ENCODE data around the gene SEMA4C. TPM values are rescaled to one million over a fixed set of nuclear protein-coding genes. Genes with fewer than 3 reads are reported as not detected.

The SEMA4C gene
- total RNA-seq, 1 donor from 2014 or later: 22.7 TPM

DNA sequence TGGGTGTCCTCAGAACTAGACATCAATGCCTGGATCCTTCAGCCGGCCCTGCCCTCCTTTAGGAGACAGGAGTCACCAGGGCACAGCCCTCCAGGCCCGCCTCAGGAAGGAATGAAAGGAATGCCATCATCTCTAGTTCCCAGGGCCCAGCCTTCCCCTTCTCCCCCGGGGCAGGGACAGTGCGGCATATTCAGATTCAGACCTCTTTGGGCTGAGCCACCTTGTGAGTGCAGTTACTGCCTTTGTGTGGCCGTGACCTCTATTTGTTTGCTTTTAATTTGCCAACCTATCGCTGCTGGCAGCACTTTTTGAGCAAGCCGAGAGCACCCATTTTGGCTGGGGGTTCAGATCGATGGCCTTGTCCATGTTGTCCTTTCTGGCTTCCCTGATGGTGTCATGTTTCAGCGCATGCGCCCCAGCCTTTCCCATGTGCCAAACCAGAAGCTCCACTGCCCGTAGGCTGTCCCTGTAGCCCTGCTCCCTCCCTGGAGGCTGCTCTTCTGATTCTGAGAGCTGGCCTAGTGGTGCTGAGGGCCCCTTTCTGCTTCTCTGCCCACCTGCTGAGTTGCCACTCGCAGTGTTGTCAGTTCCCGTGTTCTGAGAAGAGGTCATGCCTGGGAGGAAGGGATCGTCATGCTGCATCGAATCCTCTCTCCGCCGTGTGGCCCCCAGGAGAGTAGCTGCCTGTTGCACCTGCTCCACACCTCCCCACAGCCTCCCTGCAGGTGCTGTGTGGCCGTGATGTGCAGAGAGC is 36.9 kb downstream of the SEMA4C start:
- intact Hi-C loops (cut with DNase I): no loop called here
- DNase-seq (ENCODE audit: missing footprints): peak; percentile 79
- peak; percentile 77 for ATAC-seq

DNA sequence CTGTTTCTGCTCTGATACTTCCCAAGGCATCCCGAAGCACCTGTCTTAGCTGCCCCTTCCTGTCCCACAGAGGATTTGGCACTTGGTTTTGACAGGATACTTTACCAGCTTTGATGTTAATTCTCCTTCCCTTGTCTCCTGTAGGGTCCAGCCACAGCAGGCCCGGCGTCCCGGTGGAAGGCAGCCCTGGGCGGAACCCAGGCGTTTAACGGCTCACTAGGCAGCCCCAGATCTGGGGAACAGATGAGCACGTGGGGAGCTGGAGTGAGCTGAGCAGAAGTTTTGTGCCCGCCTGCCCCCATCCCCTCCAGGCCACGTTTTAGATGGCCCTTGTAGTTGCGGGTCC is 37.5 kb downstream of the SEMA4C start:
- ATAC-seq (no peak), DNase-seq (ENCODE audit: missing footprints) (no peak)
- intact Hi-C loops (cut with DNase I): no loop called here

DNA sequence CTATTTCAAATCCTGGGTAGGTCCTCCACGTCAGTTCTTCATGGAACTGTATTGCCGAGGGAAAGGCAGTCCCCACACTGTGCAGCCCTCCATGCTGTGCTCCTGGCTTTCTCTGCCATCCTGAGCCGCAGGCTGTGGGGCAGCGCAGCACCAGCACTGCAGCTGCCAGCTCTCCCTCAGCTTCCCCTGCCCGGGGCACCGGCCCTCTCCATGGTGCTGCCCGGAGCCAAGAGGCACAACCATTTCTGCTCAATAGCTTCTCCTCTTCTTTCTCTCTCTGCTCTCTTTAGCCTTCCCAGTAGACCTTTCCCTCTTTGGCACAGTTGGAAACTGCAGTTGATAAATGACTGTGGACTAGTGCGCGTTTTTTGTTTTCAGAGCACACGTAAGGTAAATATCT is 38.2 kb downstream of the SEMA4C start:
- peak; percentile 50 for ATAC-seq
- DNase-seq (ENCODE audit: missing footprints): no peak
- intact Hi-C loops (cut with DNase I): no loop called here

DNA sequence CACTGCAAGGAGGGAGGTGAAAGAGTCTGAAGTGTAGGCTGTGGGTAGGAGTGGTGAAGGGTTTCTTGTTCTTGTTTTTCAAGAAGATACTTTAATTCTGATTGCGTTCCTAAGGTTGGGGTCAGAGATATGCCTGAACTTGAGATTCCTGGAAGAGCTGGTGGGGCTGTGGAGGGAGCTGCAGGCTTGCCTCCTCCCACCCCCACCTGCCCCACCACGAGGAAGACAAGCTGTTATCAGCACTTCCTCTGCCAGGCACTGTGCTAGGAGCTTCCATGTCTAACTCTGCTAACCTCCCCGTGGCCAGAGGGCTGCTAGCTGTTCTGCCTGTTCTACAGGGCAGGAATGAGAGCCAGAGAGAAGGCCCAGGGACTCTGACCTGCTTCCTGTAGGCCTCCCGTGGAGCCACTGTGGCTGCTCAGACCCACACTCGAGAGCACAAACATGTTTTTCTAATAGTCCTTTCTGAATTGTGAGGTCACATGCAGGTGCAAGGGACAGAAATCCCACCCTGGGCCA is 39.8 kb downstream of the SEMA4C start:
- DNase-seq (ENCODE audit: missing footprints) (no peak), ATAC-seq (no peak)
- intact Hi-C loops (cut with DNase I): no loop called here

DNA sequence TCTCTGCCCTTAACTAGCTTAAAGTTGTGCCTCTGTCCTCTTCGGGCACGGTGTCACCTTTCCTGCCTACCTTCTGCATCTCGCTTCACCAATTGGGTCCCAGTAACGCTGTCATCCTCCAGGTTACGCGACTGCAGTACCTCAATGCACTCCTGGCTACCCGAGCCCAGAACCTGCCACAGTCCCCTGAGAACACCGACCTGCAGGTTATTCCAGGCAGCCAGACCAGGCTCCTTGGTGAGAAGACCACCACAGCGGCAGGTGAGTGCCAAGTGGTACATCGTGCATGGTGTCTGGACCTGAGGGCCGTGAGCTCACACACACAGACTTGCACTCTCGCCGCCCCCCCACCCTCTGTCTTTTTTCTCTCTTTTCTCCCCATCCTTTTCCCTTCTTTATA is 41.0 kb downstream of the SEMA4C start:
- ATAC-seq (no peak), DNase-seq (ENCODE audit: missing footprints) (no peak)
- intact Hi-C loops (cut with DNase I): no loop called here

DNA sequence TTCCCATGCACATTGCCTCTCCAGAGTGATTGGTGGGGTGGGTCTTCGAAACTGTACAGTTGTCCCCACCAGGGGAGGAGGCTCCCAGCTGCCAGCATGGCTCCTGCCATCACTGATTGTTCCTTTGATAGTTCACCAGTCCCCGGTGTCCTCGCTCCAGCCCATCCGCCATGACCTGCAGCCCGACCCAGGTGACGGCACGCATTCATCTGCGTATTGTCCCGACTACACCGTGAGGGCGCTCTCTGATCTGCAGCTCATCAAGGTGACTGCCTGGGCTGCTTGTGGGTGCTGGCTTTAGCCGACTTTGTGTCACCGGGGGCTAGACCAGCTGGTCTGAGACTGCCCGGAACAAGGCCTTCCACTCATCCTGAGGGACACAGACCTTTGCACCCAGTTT is 41.4 kb downstream of the SEMA4C start:
- DNase-seq (ENCODE audit: missing footprints): no peak

DNA sequence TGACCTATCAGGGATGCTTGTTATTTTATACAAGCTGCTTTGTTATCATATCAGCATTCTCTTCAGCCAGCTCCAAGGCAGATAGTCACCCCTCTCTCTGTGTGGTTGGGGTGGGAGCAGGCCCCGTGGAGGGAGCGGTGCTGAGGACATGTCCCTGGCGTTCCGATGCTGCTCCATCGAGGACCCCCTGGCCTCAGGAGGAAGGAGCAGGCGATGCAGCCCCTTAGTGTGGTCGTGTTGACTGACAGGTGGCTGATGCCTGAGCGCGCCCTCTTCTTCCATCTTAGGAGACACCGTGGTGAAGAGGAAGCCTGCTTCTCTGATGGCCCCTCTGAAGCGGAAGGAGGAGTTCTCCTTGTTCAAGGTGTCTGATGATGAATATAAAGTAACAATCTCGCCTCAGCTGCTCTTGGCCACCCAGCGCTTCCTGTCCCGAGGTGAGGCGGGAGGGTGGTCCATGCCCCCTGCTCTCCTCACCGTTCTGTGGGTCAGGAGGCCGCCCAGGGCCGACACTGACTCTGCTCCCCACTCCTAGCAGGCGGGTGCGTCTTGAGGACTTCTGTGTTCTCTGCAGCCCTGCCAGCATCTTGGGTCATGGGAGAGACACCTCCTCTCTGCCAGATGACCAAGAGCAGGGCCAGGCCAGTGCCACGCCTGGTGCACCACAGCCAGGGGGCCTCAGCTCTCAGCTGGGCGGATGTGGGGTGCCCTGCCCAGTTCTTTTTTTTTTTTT is 43.2 kb downstream of the SEMA4C start:
- no peak for DNase-seq (ENCODE audit: missing footprints)
- intact Hi-C loops (cut with DNase I): no loop called here
- no peak for ATAC-seq

More for the DNA sequence above, 41.4 kb downstream of the SEMA4C start:
- no peak for ATAC-seq
- intact Hi-C loops (cut with DNase I): no loop called here

DNA sequence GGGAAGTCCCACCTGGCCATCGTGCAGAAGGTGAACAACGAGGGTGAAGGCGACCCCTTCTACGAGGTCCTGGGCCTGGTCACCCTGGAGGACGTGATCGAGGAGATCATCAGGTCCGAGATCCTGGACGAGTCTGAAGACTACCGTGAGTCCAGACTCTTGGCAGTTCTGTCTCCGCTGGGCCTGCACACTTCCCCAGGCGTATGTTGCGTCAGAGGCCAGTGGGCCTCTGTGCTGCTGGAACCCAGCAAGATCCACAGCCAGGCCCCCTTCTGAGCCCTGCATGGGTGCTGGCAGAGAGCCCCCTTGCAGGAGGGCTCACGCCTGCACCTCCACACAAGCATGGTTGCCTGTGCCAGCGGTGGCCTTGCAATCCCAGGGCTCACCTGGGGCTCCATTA is 44.8 kb downstream of the SEMA4C start:
- ATAC-seq: no peak
- intact Hi-C loops (cut with DNase I): no loop called here
- DNase-seq (ENCODE audit: missing footprints): no peak

DNA sequence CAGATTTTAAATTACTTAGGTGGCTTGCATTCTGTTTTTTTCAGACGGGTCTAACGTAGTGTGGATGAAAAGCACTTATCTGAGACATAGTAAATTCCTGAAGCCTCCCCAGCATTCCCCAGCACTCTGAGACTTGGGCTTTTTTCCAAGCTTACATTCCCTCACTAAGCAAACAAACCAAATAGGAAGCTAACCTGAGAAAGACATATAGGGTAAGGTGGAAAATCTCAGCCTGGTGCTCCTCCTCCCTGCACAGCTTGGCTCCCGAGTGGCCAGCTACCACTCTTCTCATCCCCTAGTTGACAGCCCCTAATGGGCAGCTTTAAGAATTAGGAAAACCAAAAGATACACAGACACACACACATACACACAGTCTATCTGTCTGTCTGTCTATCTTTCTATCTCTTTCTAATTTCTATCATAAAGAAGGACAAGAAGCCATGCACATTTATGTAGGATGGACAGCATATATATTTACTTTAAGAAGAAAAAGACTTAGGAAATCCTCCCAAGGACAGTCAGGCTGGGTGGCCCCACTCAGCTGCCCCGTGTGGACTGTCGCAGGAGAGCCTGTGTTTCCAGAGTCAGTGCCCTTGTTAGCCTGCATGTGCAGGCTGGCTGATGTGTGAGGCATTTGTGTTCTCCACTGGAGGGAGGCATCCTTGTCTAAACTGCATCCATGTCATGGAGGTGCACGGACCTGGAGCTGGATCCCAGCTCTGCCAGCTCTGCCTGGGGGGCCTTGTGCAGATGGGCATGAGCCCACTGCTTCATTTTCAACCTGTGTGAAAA is 45.6 kb downstream of the SEMA4C start:
- intact Hi-C loops (cut with DNase I): no loop called here
- ATAC-seq (no peak), DNase-seq (ENCODE audit: missing footprints) (no peak)

DNA sequence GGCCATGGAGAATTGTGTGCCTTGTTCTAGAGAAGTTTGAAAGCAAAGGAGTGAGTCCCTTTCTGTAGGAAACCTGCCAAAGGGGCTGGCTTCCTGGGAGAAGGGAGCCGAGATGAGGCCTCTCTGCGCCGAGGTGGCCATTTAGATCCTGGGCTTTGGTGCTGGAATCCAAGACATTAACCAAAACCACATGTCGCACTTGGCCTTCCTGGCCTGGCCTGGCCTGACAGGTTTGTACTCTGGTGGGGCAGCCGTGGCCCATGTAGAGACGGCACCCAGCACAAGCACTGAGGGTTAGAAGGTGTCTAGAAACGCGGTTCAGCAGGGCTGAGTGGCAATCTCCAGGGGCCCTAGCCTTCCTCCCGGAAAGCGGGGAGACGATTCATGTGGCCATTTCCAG is 46.7 kb downstream of the SEMA4C start:
- intact Hi-C loops (cut with DNase I): no loop called here
- ATAC-seq (peak; percentile 26), DNase-seq (ENCODE audit: missing footprints) (peak; percentile 66)

DNA sequence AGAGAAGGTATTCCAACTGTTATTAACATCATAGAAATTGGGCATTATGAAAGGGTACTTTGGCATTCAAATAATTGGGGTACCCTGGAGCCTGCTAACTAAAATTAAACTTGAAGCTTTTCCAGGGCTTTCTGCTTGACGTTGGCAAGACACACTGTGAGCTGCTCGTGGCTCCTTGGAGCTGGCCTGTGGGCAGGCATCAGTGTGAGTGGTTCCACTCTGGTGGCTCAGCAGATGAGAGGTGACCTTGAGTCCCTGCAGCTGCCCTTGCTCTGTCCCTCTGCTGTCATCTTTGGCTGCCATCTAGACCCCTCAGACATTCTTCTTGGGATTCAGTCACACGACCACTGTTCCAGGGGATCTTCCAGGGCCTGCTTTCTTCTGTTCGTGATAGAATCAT is 47.1 kb downstream of the SEMA4C start:
- DNase-seq (ENCODE audit: missing footprints) (no peak), ATAC-seq (peak; percentile 21)
- intact Hi-C loops (cut with DNase I): no loop called here

DNA sequence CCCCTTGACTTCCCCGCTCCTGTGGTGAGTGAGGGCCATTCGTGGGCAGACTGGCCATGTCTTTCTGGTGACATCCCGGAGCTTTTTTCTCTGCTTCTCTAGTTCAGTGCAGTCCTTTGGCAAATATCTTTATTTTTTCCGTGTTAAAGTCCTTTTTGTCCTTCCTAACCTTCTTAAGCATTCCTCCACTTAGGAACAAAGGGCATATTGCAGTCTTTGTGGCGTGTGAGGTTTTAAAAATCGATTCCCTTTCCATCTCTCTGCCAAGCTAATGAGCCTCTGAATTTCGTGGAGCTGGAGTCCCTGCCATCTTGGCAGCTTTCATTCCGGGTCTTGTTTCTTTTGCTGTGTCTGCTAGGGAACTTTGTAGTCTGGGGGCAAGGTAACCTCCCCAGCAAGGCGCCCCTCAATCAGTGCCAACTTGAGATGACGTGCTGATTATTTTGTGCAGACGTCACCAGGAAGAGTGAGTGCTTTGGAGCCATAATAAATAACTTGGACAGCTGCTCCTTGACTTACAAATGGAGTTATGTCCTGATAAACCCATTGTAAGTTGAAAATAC is 48.7 kb downstream of the SEMA4C start:
- ATAC-seq: no peak
- intact Hi-C loops (cut with DNase I): no loop called here
- no peak for DNase-seq (ENCODE audit: missing footprints)

DNA sequence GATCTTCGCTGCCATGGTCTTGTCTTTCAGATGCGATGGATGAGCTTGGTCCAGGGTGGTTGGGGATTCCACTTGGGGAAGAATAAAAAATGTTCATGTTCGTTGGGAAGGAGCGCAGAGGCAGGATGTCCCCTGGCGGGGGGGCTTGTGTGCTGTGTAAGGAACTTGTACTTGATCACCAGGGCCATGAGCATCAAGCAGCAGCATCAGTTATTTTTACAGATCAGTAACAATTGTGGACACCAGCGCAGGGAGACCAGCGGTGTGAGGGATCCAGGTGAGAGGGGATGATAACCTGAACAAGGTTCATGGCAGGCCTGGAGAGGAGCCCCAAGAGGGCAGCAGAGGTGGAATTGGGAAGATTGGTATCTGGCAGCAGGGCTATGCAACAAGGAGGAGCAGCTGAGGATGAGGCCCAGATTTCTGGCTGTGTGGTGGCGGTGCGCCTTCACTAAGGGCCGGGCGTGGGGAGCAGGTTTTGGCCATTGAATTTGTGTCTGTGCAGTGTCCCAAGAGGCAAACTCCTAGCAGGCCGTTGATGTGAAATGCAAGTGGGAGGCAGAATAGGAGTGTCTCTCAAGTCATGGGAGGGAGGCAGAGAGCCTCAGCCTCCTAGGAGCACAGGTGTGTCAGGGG is 49.9 kb downstream of the SEMA4C start:
- DNase-seq (ENCODE audit: missing footprints) (peak; percentile 65), ATAC-seq (no peak)
- intact Hi-C loops (cut with DNase I): loop anchor here (5.0 kb wide), 5 partner anchors 37 to 183 kb away; partner anchors contain the start of genes ANKRD39, CNNM4 and KANSL3

DNA sequence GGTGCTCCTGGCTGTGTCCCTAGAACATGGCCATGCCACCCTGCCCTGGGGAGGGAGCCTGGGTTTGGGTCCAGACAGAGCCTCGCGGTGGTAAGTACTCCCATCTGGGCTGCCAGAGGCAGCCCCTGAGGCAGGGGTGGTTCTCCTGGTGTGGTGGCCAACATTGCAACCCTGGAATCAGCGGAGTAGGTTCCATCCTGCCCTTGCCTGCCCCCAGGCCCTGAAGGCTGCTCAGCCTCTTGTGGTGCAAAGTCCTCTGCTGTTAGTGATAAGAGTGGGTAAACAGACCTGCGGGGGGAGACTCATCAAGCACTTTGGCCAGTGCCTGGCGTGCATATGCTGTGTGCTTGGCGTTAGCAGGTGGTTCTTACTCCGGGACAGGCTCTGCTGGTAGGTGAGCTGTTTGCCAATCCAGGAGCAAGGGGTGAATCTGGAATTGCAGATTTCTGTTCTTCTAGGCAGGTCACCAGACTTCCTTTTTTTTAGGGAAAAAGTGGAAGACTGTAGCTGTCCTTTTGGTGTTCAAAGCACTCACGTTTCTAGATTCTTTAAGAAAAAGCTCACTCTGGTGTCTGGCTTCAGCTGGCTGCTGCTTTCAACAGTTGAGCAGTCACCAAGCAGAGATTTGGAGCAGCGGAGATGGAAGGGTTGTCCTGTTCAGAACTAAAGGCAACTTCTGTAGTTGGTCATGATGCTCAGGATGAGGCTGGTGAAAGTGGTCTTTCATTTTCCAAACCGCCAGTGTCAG is 50.6 kb downstream of the SEMA4C start:
- DNase-seq (ENCODE audit: missing footprints) (peak; percentile 42), ATAC-seq (peak; percentile 50)
- intact Hi-C loops (cut with DNase I): loop anchor here (5.0 kb wide), 5 partner anchors 38 to 182 kb away; partner anchors contain the start of genes ANKRD39, CNNM4 and KANSL3

DNA sequence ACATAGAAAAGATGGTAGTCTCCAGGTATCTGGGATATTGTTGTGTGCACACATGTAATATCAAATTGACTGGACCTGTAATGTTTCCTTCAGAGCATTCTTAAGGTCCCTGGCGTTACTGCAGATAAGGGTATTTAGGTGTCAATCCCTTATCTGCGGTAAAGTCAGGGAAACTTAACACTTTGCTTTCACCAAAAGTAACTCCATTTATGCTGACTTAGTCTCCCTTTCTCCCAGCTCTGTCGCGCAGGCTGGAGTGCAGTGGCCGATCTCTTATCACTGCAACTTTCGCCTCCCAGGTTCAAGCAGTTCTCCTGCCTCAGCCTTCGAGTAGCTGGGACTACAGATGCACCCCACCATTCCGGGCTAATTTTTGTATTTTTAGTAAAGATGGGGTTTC is 52.0 kb downstream of the SEMA4C start:
- ATAC-seq: no peak
- intact Hi-C loops (cut with DNase I): loop anchor here (5.0 kb wide), 5 partner anchors 39 to 181 kb away; partner anchors contain the start of genes ANKRD39, CNNM4 and KANSL3
- no peak for DNase-seq (ENCODE audit: missing footprints)

DNA sequence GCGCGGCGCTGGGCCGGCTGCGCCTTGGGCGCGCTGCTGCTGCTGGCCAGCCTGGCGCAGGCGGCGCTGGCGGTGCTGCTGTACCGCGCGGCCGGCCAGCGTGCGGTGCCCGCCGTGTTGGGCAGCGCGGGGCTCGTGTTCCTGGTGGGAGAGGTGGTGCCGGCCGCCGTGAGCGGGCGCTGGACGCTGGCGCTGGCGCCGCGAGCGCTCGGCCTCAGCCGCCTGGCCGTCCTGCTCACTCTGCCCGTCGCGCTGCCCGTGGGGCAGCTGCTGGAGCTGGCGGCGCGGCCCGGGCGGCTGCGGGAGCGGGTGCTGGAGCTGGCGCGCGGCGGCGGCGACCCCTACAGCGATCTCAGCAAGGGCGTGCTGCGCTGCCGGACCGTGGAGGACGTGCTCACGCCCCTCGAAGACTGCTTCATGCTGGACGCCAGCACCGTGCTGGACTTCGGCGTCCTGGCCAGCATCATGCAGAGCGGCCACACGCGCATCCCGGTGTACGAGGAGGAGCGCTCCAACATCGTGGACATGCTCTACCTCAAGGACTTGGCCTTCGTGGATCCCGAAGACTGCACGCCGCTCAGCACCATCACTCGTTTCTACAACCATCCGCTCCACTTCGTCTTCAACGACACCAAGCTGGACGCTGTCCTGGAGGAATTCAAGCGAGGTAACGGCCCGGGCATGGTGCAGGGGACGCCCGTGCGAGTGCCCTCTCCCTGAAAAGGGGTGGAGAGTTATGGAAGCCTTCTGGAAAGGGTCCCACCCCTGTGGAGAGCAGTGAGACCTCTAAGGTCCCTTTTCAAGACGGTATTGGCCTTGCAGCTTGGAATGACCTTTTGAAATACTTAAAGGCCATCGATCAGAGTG is 52.8 kb downstream of the SEMA4C start:
- DNase-seq (ENCODE audit: missing footprints) (no peak), ATAC-seq (no peak)
- intact Hi-C loops (cut with DNase I): loop anchor here (1.0 to 5.0 kb wide), 6 partner anchors 40 to 180 kb away; partner anchors contain the start of genes ANKRD39, CNNM4, KANSL3 and LMAN2L

Measured in Right ventricle myocardium inferior (tissue), 1 donor.